Gastroesophageal sphincter (tissue), 4 donors: Measurements from ENCODE around the gene AFDN. TPM values are rescaled to one million over a fixed set of nuclear protein-coding genes. Genes with fewer than 3 reads are reported as not detected.

Source experiments
- ATAC-seq: fragments of 150-250 bp; one replicate; pipeline ENCODE4 v1.9.1; 2016; ENCODE audit warnings: mild to moderate bottlenecking, moderate library complexity
- H3K27ac ChIP-seq, 4 donors: fragments of 200-600 bp; sonication (generic) in 3 of 4; 1 replicate in 3 of 4; 2 replicates in 1 of 4; pipeline ENCODE4 v1.5.1; 2016 to 2019
- H3K27me3 ChIP-seq: fragments of 200-600 bp; sonication (generic); one replicate; pipeline ENCODE4 v1.5.1; 2019
- H3K36me3 ChIP-seq, 2 donors: fragments of 200-600 bp; sonication (generic); one replicate each; pipeline ENCODE4 v1.5.1; 2019; ENCODE audit warnings: control low read depth in 1 of 2
- H3K4me1 ChIP-seq, 3 donors: fragments of 200-600 bp; sonication (generic); 1 replicate in 2 of 3; 2 replicates in 1 of 3; pipeline ENCODE4 v1.5.1; 2016 to 2019; ENCODE audit warnings: control low read depth in 2 of 3
- H3K4me3 ChIP-seq, 2 donors: fragments of 200-600 bp; sonication (generic); one replicate each; pipeline ENCODE4 v1.5.1; 2019; ENCODE audit warnings: mild to moderate bottlenecking in 1 of 2, moderate library complexity in 1 of 2
- H3K9me3 ChIP-seq, 3 donors: fragments of 200-600 bp; sonication (generic); one replicate each; pipeline ENCODE4 v1.5.1; 2017 to 2019; ENCODE audit warnings: control low read depth in 2 of 3
- CTCF ChIP-seq, 4 experiments: fragments of 200-600 bp in 2 of 4; fragments of 450-650 bp in 2 of 4; sonication (generic) in 1 of 4; IDR thresholded peaks; one replicate each; pipeline ENCODE4 v1.5.1; 2017 to 2019; ENCODE audit warnings: antibody characterized with exemption in 4 of 4, mild to moderate bottlenecking in 2 of 4, moderate library complexity in 2 of 4
- EP300 ChIP-seq: sonication (generic); formaldehyde crosslinking; IDR thresholded peaks from one replicate; pipeline ENCODE4 v1.6.1; 2017; ENCODE audit warnings: antibody characterized with exemption, mild to moderate bottlenecking
- POLR2A ChIP-seq, 2 donors: fragments of 450-650 bp; IDR thresholded peaks; one replicate each; pipeline ENCODE4 v1.6.1; 2017; ENCODE audit warnings: antibody characterized with exemption in 2 of 2, mild to moderate bottlenecking in 2 of 2, moderate library complexity in 1 of 2
- POLR2AphosphoS5 ChIP-seq: sonication (generic); formaldehyde crosslinking; IDR thresholded peaks from one replicate; pipeline ENCODE4 v1.6.1; 2017; ENCODE audit warnings: antibody characterized with exemption
- WGBS, 2 donors: methylation state at CpG; one replicate each; pipeline ENCODE4 v1.1.5; 2018; ENCODE audit warnings: low coverage in 1 of 2; 5-methylcytosine and 5-hydroxymethylcytosine counted together
- total RNA-seq, 4 donors: library from RNA; depleted of rRNA; stranded (reverse); fragments of >200 nt; gene quantifications; one replicate each; pipeline ENCODE4 v1.1.0, GENCODE V29; 2016

The AFDN gene
- total RNA-seq, 4 donors from 2014 or later = 60.7 to 98.4 (median 79.7) TPM

- Histone ChIP-seq H3K27me3 (peaks cover 30% of the 10 kb centered on the region), H3K4me1 (no peaks in the 10 kb centered on the region), H3K4me3 (no peak overlapping the region), H3K36me3 (no peaks in the 10 kb centered on the region), H3K27ac (no peak overlapping the region), H3K9me3 (peaks cover 0 to 6% (median 0%) of the 10 kb centered on the region in 3 donors)
- no peak for ATAC-seq
- TF ChIP-seq CTCF (IDR thresholded peaks at IDR 0.05) (no peak), POLR2A (IDR thresholded peaks at IDR 0.05) (no peak), POLR2AphosphoS5 (no peak), EP300 (no peak)
- WGBS, 2 donors = 92 to 94% methylated on average over 4 to 8 of the region's 11 CpGs
These were observed 178.2 kb downstream of the AFDN start for GRCh38 chr6:168004945-168005344.

- no peak for TF ChIP-seq EP300
- TF ChIP-seq POLR2A (IDR thresholded peaks at IDR 0.05) = no peak
- TF ChIP-seq CTCF (IDR thresholded peaks at IDR 0.05) = no peak
- no peak for TF ChIP-seq POLR2AphosphoS5
- 90 to 100% methylated on average over 1 to 3 of the region's 6 CpGs for WGBS, 2 donors
- H3K36me3 ChIP-seq = no peaks in the 10 kb centered on the region
- peaks cover 21% of the 10 kb centered on the region for H3K27me3 ChIP-seq
- H3K4me1 ChIP-seq = no peaks in the 10 kb centered on the region
- H3K9me3 ChIP-seq = peaks cover 0 to 12% (median under 1%) of the 10 kb centered on the region in 3 donors
- no peak for ATAC-seq
- H3K27ac ChIP-seq = no peak overlapping the region
- no peak overlapping the region for H3K4me3 ChIP-seq
These were observed 179.1 kb downstream of the AFDN start for GRCh38 chr6:168005796-168006195.

GRCh38 chr6:168007592-168008338 lies 181.1 kb downstream of the AFDN start:
- Histone ChIP-seq H3K27me3 (peaks cover 7% of the 10 kb centered on the region), H3K36me3 (no peaks in the 10 kb centered on the region), H3K9me3 (peaks cover 0 to 29% (median 5%) of the 10 kb centered on the region in 3 donors), H3K4me3 (no peak overlapping the region), H3K4me1 (no peaks in the 10 kb centered on the region), H3K27ac (no peak overlapping the region)
- TF ChIP-seq CTCF (IDR thresholded peaks at IDR 0.05) (no peak), EP300 (no peak), POLR2A (IDR thresholded peaks at IDR 0.05) (no peak), POLR2AphosphoS5 (no peak)
- WGBS, 2 donors = 16 to 72% methylated on average over 2 to 3 of the region's 3 CpGs
- peak; percentile 46 for ATAC-seq

GRCh38 chr6:168009331-168009730 lies 182.6 kb downstream of the AFDN start:
- no peak for ATAC-seq
- H3K27ac ChIP-seq = no peak overlapping the region
- WGBS, 2 donors = 82 to 84% methylated on average over 3 of the region's 3 CpGs
- peaks cover 5% of the 10 kb centered on the region for H3K27me3 ChIP-seq
- TF ChIP-seq EP300 (no peak), POLR2A (IDR thresholded peaks at IDR 0.05) (no peak), POLR2AphosphoS5 (no peak), CTCF (IDR thresholded peaks at IDR 0.05) (no peak)
- peaks cover 0 to 30% (median 5%) of the 10 kb centered on the region in 3 donors for H3K9me3 ChIP-seq
- H3K4me1 ChIP-seq = no peaks in the 10 kb centered on the region
- no peaks in the 10 kb centered on the region for H3K36me3 ChIP-seq
- no peak overlapping the region for H3K4me3 ChIP-seq

- Histone ChIP-seq H3K4me1 (no peaks in the 10 kb centered on the region), H3K27ac (no peak overlapping the region), H3K9me3 (peaks cover 0 to 30% (median 5%) of the 10 kb centered on the region in 3 donors), H3K27me3 (peaks cover 5% of the 10 kb centered on the region), H3K36me3 (no peaks in the 10 kb centered on the region), H3K4me3 (no peak overlapping the region)
- ATAC-seq = no peak
- WGBS, 2 donors = 95 to 100% methylated on average over 1 of the region's 1 CpG
- TF ChIP-seq POLR2AphosphoS5 (no peak), EP300 (no peak), POLR2A (IDR thresholded peaks at IDR 0.05) (no peak), CTCF (IDR thresholded peaks at IDR 0.05) (no peak)
These were observed 184.6 kb downstream of the AFDN start for GRCh38 chr6:168011291-168011690.
